Skeletal muscle satellite cell (primary cell): ENCODE measurements around the gene IL26.

Source experiments
- H3K27me3 ChIP-seq: 2 replicates; pipeline ENCODE4 v1.7.0; 2013; ENCODE audit warnings: low read length; ENCODE audit not compliant: control insufficient read depth, insufficient read depth
- H3K36me3 ChIP-seq: 2 replicates; pipeline ENCODE4 v1.7.0; 2013; ENCODE audit warnings: mild to moderate bottlenecking, control low read depth, low read length; ENCODE audit not compliant: insufficient read depth
- H3K4me1 ChIP-seq: 2 replicates; pipeline ENCODE4 v1.7.0; 2013; ENCODE audit warnings: low read length; ENCODE audit not compliant: control insufficient read depth, insufficient read depth
- H3K4me2 ChIP-seq: 2 replicates; pipeline ENCODE4 v1.7.0; 2013; ENCODE audit warnings: mild to moderate bottlenecking, low read length
- H3K4me3 ChIP-seq: 2 replicates; pipeline ENCODE4 v1.7.0; 2013; ENCODE audit warnings: low read length
- H3K9ac ChIP-seq: 2 replicates; pipeline ENCODE4 v1.7.0; 2013; ENCODE audit warnings: mild to moderate bottlenecking, low read depth, low read length, moderate library complexity
- H3K9me3 ChIP-seq: replicated peaks from 2 replicates; pipeline ENCODE4 v1.7.0; 2013; ENCODE audit warnings: mild to moderate bottlenecking, control low read depth, low read length

Gene IL26

DNA sequence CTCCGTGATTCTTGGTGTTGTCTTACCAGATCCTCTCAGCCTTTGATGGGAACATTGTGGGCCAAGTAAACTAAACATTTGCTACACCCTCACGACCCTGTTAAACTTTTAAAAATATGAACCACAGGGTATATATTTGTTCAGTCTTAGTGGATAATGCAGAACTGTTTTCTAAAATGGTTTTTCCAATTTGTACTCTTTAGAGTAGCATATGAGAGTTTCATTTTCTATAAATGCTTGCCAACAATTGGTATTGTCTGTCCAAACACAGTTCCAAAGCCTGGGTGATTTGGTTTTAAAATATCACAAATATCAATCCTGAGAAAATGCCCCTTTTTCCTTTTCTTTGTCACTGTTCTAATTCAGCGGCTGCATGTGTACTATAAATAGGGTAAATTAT lies 34.5 kb upstream of the IL26 start:
- Histone ChIP-seq H3K36me3 (no peaks in the 10 kb centered on the region), H3K4me2 (no peak overlapping the region), H3K4me1 (peaks cover 15% of the 10 kb centered on the region), H3K27me3 (no peaks in the 10 kb centered on the region), H3K9ac (no peak overlapping the region), H3K4me3 (no peak overlapping the region), H3K9me3 (no peaks in the 10 kb centered on the region)

DNA sequence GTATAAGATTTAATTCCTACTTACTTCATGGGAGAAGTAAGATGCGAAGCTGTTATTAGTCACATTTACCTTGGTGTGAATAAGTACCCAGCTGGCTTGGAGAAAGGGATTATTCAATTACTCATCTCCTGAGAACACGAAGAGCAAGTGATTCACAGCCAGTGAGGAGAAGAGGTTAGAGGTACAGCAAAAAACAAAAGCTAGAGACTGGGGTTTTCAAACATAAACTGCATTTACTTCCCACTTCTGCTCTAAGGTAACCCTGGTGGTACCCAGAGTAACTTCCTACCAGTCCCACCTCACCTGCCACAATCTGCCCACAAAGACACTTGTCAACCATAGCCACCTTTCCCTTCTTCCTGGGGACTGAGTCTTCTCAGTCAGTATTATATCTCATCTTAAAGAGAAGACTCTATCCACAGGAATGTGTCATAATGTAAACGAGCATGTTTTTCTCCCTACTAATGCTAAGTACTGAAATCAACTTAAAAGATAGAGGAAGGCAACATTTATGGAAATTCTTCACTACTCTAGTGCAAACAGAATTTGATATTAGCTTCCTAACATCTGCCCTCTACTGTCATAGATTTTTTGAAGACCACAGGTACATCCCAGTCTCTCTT lies 33.8 kb upstream of the IL26 start:
- peaks cover 9% of the 10 kb centered on the region for H3K4me1 ChIP-seq
- H3K9ac ChIP-seq = no peak overlapping the region
- no peaks in the 10 kb centered on the region for H3K27me3 ChIP-seq
- H3K9me3 ChIP-seq = no peaks in the 10 kb centered on the region
- H3K4me3 ChIP-seq = peak overlapping the region; percentile 41
- H3K36me3 ChIP-seq = no peaks in the 10 kb centered on the region
- peak overlapping the region; percentile 54 for H3K4me2 ChIP-seq

GRCh38 chr12:68253504-68253903 lies 27.9 kb upstream of the IL26 start, which contains the start of gene IL22:
Gene IL22, minus strand, starts transcription at chr12:68253604. Its CDS starts 156 bp downstream, at chr12:68253448.
- no peak within 1 kb of the TSS for H3K9ac ChIP-seq
- H3K4me3 ChIP-seq = no peak within 1 kb of the TSS
- H3K9me3 ChIP-seq = no peaks in the 10 kb centered on the region
- H3K36me3 ChIP-seq = no peaks in the 10 kb centered on the region
- peaks cover 19% of the 10 kb centered on the region for H3K27me3 ChIP-seq
- no peak within 1 kb of the TSS for H3K4me2 ChIP-seq
- no peaks in the 10 kb centered on the region for H3K4me1 ChIP-seq

DNA sequence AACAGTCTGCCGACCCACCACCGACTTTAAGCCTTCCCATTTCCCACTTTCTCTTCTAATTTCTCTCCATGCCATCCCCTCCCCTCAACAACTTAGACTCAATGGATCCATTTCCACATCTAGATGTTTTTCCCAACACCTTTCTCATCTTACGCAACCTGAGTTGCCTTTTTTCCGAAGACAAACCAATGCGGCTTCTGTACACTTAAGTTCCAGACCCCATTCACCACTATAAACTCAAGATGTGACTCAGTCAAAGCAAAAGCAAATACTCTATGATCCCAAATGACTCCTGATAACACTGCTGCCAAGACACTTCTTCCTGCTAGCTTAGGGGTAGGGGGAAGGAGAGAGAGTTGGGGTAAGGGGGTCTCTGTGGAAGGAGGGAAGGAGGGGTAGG lies 26.5 kb upstream of the IL26 start:
- H3K4me3 ChIP-seq = no peak overlapping the region
- H3K4me2 ChIP-seq = no peak overlapping the region
- peaks cover 23% of the 10 kb centered on the region for H3K27me3 ChIP-seq
- H3K9ac ChIP-seq = no peak overlapping the region
- no peaks in the 10 kb centered on the region for H3K4me1 ChIP-seq
- no peaks in the 10 kb centered on the region for H3K36me3 ChIP-seq
- no peaks in the 10 kb centered on the region for H3K9me3 ChIP-seq

GRCh38 chr12:68250454-68250853 lies 24.8 kb upstream of the IL26 start:
- Histone ChIP-seq H3K36me3 (no peaks in the 10 kb centered on the region), H3K9me3 (no peaks in the 10 kb centered on the region), H3K4me2 (no peak overlapping the region), H3K9ac (no peak overlapping the region), H3K27me3 (peaks cover 29% of the 10 kb centered on the region), H3K4me3 (no peak overlapping the region), H3K4me1 (no peaks in the 10 kb centered on the region)

- peaks cover 26% of the 10 kb centered on the region for H3K27me3 ChIP-seq
Measured at GRCh38 chr12:68247785-68248184, 22.2 kb upstream of the IL26 start.

DNA sequence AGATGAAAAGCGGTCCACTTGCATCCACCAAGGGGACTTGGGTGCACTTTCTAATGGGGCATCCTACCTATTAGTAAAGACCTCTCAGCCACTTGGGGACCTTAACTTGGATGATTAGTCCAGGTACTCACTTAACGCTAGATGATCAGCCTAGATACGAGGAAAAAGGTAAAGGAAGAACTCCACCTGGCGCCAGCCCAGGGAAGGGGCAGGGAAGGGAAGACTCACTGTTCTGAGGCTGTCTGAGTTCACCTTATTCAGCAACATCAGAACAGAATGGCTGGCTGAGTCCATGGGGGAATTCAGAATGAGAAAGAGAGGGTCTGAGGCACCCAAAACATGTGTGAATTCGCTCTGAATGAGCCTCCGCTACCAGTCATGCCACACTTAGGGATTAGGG lies 20.7 kb upstream of the IL26 start:
- Histone ChIP-seq H3K4me1 (peaks cover under 1% of the 10 kb centered on the region), H3K27me3 (peaks cover 24% of the 10 kb centered on the region)

More at GRCh38 chr12:68247785-68248184, 22.2 kb upstream of the IL26 start:
- H3K9ac ChIP-seq = no peak overlapping the region
- no peaks in the 10 kb centered on the region for H3K4me1 ChIP-seq
- H3K4me2 ChIP-seq = no peak overlapping the region
- H3K9me3 ChIP-seq = no peaks in the 10 kb centered on the region
- no peaks in the 10 kb centered on the region for H3K36me3 ChIP-seq
- H3K4me3 ChIP-seq = no peak overlapping the region

GRCh38 chr12:68245180-68246021 lies 19.8 kb upstream of the IL26 start:
- no peak overlapping the region for H3K9ac ChIP-seq
- peaks cover 7% of the 10 kb centered on the region for H3K4me1 ChIP-seq
- no peaks in the 10 kb centered on the region for H3K9me3 ChIP-seq
- peaks cover 17% of the 10 kb centered on the region for H3K27me3 ChIP-seq
- H3K4me2 ChIP-seq = no peak overlapping the region
- H3K4me3 ChIP-seq = no peak overlapping the region
- no peaks in the 10 kb centered on the region for H3K36me3 ChIP-seq

More for the DNA sequence above, 20.7 kb upstream of the IL26 start:
- Histone ChIP-seq H3K4me2 (no peak overlapping the region), H3K9ac (no peak overlapping the region), H3K36me3 (no peaks in the 10 kb centered on the region), H3K4me3 (no peak overlapping the region), H3K9me3 (no peaks in the 10 kb centered on the region)

DNA sequence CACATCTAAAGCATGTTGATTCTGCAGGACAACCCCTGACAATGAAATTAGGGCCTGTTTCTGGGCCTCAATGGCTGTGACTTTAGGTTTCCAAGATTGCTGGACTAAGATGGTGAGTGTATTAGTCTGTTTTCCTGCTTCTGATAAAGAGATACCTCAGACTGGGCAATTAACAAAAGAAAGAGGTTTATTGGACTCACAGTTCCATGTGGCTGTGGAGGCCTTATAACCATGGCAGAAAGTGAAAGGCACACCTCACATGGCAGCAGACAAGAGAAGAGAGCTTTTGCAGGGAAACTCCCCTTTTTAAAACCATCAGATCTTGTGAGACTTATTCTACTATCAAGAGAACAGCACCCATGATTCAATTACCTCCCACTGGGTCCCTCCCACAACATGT lies 17.2 kb upstream of the IL26 start:
- no peak overlapping the region for H3K4me3 ChIP-seq
- no peaks in the 10 kb centered on the region for H3K9me3 ChIP-seq
- peaks cover 14% of the 10 kb centered on the region for H3K27me3 ChIP-seq
- H3K9ac ChIP-seq = no peak overlapping the region
- no peak overlapping the region for H3K4me2 ChIP-seq
- peaks cover 19% of the 10 kb centered on the region for H3K4me1 ChIP-seq
- no peaks in the 10 kb centered on the region for H3K36me3 ChIP-seq

- no peak overlapping the region for H3K4me3 ChIP-seq
- H3K4me2 ChIP-seq = peak overlapping the region; percentile 65
- H3K4me1 ChIP-seq = peaks cover 32% of the 10 kb centered on the region
Measured at GRCh38 chr12:68240975-68241374, 15.4 kb upstream of the IL26 start.

GRCh38 chr12:68240079-68240478 lies 14.5 kb upstream of the IL26 start:
- Histone ChIP-seq H3K27me3 (no peaks in the 10 kb centered on the region), H3K4me2 (no peak overlapping the region), H3K4me3 (no peak overlapping the region), H3K4me1 (peaks cover 32% of the 10 kb centered on the region), H3K9me3 (no peaks in the 10 kb centered on the region), H3K36me3 (no peaks in the 10 kb centered on the region), H3K9ac (no peak overlapping the region)

More at GRCh38 chr12:68240975-68241374, 15.4 kb upstream of the IL26 start:
- Histone ChIP-seq H3K9ac (no peak overlapping the region), H3K36me3 (no peaks in the 10 kb centered on the region), H3K9me3 (no peaks in the 10 kb centered on the region), H3K27me3 (peaks cover 5% of the 10 kb centered on the region)
